Measurements from ENCODE around the gene DPP8.

The DPP8 gene

DNA sequence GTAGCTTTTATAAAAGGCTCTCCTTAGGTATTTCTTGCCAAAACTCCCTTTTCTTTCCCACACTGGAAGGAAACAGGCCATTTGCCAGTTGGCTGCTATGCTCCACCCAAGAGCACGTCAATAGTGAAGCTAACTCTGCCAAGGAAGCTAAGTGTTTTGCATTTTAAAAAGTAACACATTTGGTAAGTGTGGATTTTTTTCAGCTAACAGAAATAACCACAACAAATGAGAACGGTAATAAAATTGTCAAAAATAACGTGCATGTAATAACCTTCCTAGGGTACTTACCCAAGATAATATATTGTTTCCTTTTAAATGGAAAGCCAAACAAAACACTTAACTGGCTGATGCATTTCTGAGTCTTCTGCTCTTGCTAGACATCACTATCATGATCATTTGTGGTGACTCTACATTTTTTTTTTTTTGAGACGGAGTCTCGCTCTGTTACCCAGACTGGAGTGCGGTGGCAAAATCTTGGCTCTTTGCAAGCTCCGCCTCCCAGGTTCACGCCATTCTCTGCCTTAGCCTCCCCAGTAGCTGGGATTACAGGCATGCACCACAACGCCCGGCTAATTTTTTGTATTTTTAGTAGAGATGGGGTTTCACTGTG lies 4.6 kb downstream of the DPP8 start (continued):
- TF ChIP-seq MYNN (tag by site-specific recombination; IDR thresholded peaks at IDR 0.05; ENCODE audit: borderline replicate concordance) (no peak), ZXDB (tag by site-specific recombination; IDR thresholded peaks at IDR 0.05) (peak; percentile 94), ZNF514 (tag by site-specific recombination; IDR thresholded peaks at IDR 0.05) (no peak), ZNF324 (tag by site-specific recombination; IDR thresholded peaks at IDR 0.05) (0 out of 2 replicates have a peak, but pooled peaks have one; percentile 40), ZSCAN23 (tag by site-specific recombination; IDR thresholded peaks at IDR 0.05) (peak; percentile 69; the same call in 1 of the 2 replicates), TCF7L2 (IDR thresholded peaks at IDR 0.05; ENCODE audit: borderline replicate concordance, low read depth, low read length) (no peak), ZNF555 (tag by site-specific recombination; conservative IDR thresholded peaks at IDR 0.05) (no peak), SCRT1 (tag by site-specific recombination; IDR thresholded peaks at IDR 0.05; ENCODE audit: borderline replicate concordance) (0 out of 2 replicates have a peak, but pooled peaks have one; percentile 30), ZNF624 (tag by site-specific recombination; IDR thresholded peaks at IDR 0.05) (no peak), SP2 (tag by site-specific recombination; IDR thresholded peaks at IDR 0.05) (0 out of 2 replicates have a peak, but pooled peaks have one; percentile 19), ZNF561 (tag by site-specific recombination; IDR thresholded peaks at IDR 0.05; ENCODE audit: borderline replicate concordance) (0 out of 2 replicates have a peak, but pooled peaks have one; percentile 73), BCL11A (tag by site-specific recombination; IDR thresholded peaks at IDR 0.05; ENCODE audit: low read depth) (peak; percentile 94), ZNF37A (tag by site-specific recombination; IDR thresholded peaks at IDR 0.05) (no peak), KLF10 (tag by site-specific recombination; IDR thresholded peaks at IDR 0.05) (peak; percentile 72), ZNF2 (tag by site-specific recombination; IDR thresholded peaks at IDR 0.05) (peak; percentile 85; the same call in 1 of the 2 replicates), ZNF629 (tag by site-specific recombination; IDR thresholded peaks at IDR 0.05) (peak; percentile 88), ZNF473 (tag by site-specific recombination; IDR thresholded peaks at IDR 0.05) (no peak), MZF1 (tag by site-specific recombination; IDR thresholded peaks at IDR 0.05; ENCODE audit: borderline replicate concordance) (0 out of 2 replicates have a peak, but pooled peaks have one; percentile 73), ZNF394 (tag by site-specific recombination; IDR thresholded peaks at IDR 0.05; ENCODE audit: borderline replicate concordance) (peak; percentile 53; the same call in 1 of the 2 replicates), BCL11B (tag by site-specific recombination; IDR thresholded peaks at IDR 0.05; ENCODE audit: low read depth) (peak; percentile 55; the same call in 1 of the 2 replicates), ZNF274 (IDR thresholded peaks at IDR 0.05; ENCODE audit: low read length) (no peak), ZNF274 (tag by site-specific recombination; IDR thresholded peaks at IDR 0.05; ENCODE audit: borderline replicate concordance) (no peak), GLI2 (tag by site-specific recombination; IDR thresholded peaks at IDR 0.05; ENCODE audit: borderline replicate concordance, low read depth) (0 out of 2 replicates have a peak, but pooled peaks have one; percentile 84), ZNF596 (tag by site-specific recombination; IDR thresholded peaks at IDR 0.05) (no peak), ZNF843 (tag by site-specific recombination; IDR thresholded peaks at IDR 0.05) (peak; percentile 88), ZBTB8A (tag by site-specific recombination; IDR thresholded peaks at IDR 0.05) (peak; percentile 74), OSR2 (tag by site-specific recombination; IDR thresholded peaks at IDR 0.05) (peak; percentile 96), ZNF10 (tag by site-specific recombination; IDR thresholded peaks at IDR 0.05) (peak; percentile 68), ZNF214 (tag by site-specific recombination; IDR thresholded peaks at IDR 0.05; ENCODE audit: borderline replicate concordance) (no peak)
- TF ChIP-seq, protein P1, sequence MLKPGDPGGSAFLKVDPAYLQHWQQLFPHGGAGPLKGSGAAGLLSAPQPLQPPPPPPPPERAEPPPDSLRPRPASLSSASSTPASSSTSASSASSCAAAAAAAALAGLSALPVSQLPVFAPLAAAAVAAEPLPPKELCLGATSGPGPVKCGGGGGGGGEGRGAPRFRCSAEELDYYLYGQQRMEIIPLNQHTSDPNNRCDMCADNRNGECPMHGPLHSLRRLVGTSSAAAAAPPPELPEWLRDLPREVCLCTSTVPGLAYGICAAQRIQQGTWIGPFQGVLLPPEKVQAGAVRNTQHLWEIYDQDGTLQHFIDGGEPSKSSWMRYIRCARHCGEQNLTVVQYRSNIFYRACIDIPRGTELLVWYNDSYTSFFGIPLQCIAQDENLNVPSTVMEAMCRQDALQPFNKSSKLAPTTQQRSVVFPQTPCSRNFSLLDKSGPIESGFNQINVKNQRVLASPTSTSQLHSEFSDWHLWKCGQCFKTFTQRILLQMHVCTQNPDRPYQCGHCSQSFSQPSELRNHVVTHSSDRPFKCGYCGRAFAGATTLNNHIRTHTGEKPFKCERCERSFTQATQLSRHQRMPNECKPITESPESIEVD (tag by site-specific recombination; IDR thresholded peaks at IDR 0.05): peak; percentile 98
- TF ChIP-seq, protein P2, sequence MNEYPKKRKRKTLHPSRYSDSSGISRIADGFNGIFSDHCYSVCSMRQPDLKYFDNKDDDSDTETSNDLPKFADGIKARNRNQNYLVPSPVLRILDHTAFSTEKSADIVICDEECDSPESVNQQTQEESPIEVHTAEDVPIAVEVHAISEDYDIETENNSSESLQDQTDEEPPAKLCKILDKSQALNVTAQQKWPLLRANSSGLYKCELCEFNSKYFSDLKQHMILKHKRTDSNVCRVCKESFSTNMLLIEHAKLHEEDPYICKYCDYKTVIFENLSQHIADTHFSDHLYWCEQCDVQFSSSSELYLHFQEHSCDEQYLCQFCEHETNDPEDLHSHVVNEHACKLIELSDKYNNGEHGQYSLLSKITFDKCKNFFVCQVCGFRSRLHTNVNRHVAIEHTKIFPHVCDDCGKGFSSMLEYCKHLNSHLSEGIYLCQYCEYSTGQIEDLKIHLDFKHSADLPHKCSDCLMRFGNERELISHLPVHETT (tag by site-specific recombination; IDR thresholded peaks at IDR 0.05): peak; percentile 80
- TF ChIP-seq, protein P3, sequence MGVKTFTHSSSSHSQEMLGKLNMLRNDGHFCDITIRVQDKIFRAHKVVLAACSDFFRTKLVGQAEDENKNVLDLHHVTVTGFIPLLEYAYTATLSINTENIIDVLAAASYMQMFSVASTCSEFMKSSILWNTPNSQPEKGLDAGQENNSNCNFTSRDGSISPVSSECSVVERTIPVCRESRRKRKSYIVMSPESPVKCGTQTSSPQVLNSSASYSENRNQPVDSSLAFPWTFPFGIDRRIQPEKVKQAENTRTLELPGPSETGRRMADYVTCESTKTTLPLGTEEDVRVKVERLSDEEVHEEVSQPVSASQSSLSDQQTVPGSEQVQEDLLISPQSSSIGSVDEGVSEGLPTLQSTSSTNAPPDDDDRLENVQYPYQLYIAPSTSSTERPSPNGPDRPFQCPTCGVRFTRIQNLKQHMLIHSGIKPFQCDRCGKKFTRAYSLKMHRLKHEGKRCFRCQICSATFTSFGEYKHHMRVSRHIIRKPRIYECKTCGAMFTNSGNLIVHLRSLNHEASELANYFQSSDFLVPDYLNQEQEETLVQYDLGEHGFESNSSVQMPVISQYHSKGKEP (tag by site-specific recombination; IDR thresholded peaks at IDR 0.05): peak; percentile 97
- TF ChIP-seq, protein P4, sequence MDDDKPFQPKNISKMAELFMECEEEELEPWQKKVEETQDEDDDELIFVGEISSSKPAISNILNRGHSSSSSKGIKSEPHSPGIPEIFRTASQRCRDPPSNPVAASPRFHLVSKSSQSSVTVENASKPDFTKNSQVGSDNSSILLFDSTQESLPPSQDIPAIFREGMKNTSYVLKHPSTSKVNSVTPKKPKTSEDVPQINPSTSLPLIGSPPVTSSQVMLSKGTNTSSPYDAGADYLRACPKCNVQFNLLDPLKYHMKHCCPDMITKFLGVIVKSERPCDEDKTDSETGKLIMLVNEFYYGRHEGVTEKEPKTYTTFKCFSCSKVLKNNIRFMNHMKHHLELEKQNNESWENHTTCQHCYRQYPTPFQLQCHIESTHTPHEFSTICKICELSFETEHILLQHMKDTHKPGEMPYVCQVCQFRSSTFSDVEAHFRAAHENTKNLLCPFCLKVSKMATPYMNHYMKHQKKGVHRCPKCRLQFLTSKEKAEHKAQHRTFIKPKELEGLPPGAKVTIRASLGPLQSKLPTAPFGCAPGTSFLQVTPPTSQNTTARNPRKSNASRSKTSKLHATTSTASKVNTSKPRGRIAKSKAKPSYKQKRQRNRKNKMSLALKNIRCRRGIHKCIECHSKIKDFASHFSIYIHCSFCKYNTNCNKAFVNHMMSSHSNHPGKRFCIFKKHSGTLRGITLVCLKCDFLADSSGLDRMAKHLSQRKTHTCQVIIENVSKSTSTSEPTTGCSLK (tag by site-specific recombination; IDR thresholded peaks at IDR 0.05): no peak
- TF ChIP-seq, protein P5, sequence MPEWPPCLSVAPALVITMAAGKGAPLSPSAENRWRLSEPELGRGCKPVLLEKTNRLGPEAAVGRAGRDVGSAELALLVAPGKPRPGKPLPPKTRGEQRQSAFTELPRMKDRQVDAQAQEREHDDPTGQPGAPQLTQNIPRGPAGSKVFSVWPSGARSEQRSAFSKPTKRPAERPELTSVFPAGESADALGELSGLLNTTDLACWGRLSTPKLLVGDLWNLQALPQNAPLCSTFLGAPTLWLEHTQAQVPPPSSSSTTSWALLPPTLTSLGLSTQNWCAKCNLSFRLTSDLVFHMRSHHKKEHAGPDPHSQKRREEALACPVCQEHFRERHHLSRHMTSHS (tag by site-specific recombination; IDR thresholded peaks at IDR 0.05): no peak
